Kidney (tissue), 14 donors: ENCODE data around the gene PLD4. TPM values are rescaled to one million over a fixed set of nuclear protein-coding genes. Genes with fewer than 3 reads are reported as not detected.

Experiments
- DNase-seq, 5 donors: peaks; one replicate each; pipeline ENCODE4 v3.0.0-alpha.2; 2013 to 2020
- FAIRE-seq: peaks from 2 replicates; lab custom pipeline; 2012; peaks lifted over from hg19 to GRCh38; lab: Jason Lieb, UNC
- H3K27ac ChIP-seq, 2 donors: one replicate each; pipeline ENCODE4 v1.7.0; 2013; ENCODE audit warnings: low read depth in 2 of 2, low read length in 2 of 2, inconsistent platforms in 1 of 2
- H3K27me3 ChIP-seq: one replicate; pipeline ENCODE4 v1.7.1; 2013; ENCODE audit warnings: low read length, inconsistent platforms; ENCODE audit not compliant: control insufficient read depth, insufficient read depth
- H3K36me3 ChIP-seq, 3 donors: one replicate each; pipeline versions ENCODE4 v1.7.0 to v1.7.1; 2013; ENCODE audit warnings: low read length in 3 of 3, control low read depth in 1 of 3, inconsistent platforms in 1 of 3; ENCODE audit not compliant: insufficient read depth in 3 of 3, control insufficient read depth in 2 of 3
- H3K4me1 ChIP-seq, 3 donors: one replicate each; pipeline versions ENCODE4 v1.7.0 to v1.7.1; 2013; ENCODE audit warnings: low read length in 3 of 3, inconsistent platforms in 1 of 3, low read depth in 1 of 3; ENCODE audit not compliant: control insufficient read depth in 2 of 3, insufficient read depth in 2 of 3
- H3K4me3 ChIP-seq, 3 donors: one replicate each; pipeline versions ENCODE4 v1.7.0 to v1.8.1; 2013; ENCODE audit warnings: low read length in 3 of 3, control low read depth in 1 of 3, inconsistent platforms in 1 of 3
- H3K9ac ChIP-seq, 3 donors: one replicate each; pipeline versions ENCODE4 v1.7.0 to v1.7.1; 2013; ENCODE audit warnings: low read length in 3 of 3, control low read depth in 1 of 3, inconsistent platforms in 1 of 3
- H3K9me3 ChIP-seq, 3 donors: one replicate each; pipeline versions ENCODE4 v1.7.0 to v1.7.1; 2013; ENCODE audit warnings: low read length in 3 of 3, control low read depth in 1 of 3, inconsistent platforms in 1 of 3; ENCODE audit not compliant: control insufficient read depth in 2 of 3, insufficient read depth in 1 of 3
- intact Hi-C: fragments of 100-400 bp; cut with DNase I; formaldehyde crosslinking; loops from one replicate; pipeline ENCODE4 v1.11.1; 2022
- polyA plus RNA-seq: library from polyadenylated mRNA; stranded (reverse); fragments of 350-450 nt; fragmentation: Illumina TruSeq; extraction: RNeasy Lipid Tissue Mini Kit (QIAGEN cat#74804); gene quantifications from one replicate; pipeline ENCODE4 v1.2.3, GENCODE V29; 2014; ENCODE audit warnings: low read depth, low replicate concordance; ENCODE audit not compliant: insufficient read depth
- total RNA-seq: library from RNA; stranded (reverse); fragmentation: NEBNext Ultra II Directional; extraction: Animal tissue kit (Norgen Biotek cat#: 25700); gene quantifications from one replicate; pipeline ENCODE4 v1.2.1, GENCODE V29; 2021
- TF ChIP-seq, protein P1 (sequence below): IDR thresholded peaks from 3 replicates; pipeline ENCODE4 v1.5.1; 2012; ENCODE audit warnings: mild to moderate bottlenecking, moderate library complexity, borderline replicate concordance; ENCODE audit not compliant: insufficient read depth; ENCODE audit errors: extremely low read depth
- donor health status: control.
- donor health status: control.
- donor health status: control.
- donor health status: control.
- donor health status: control.
- donor health status: DM: yes; HTN: yes; CAD: no.
- donor health status: Normal renal cell carcinoma (clear cell type).

The PLD4 gene
- total and polyA plus RNA-seq, 2 donors from 2014 or later: 3.2 TPM; not detected in 1

DNA sequence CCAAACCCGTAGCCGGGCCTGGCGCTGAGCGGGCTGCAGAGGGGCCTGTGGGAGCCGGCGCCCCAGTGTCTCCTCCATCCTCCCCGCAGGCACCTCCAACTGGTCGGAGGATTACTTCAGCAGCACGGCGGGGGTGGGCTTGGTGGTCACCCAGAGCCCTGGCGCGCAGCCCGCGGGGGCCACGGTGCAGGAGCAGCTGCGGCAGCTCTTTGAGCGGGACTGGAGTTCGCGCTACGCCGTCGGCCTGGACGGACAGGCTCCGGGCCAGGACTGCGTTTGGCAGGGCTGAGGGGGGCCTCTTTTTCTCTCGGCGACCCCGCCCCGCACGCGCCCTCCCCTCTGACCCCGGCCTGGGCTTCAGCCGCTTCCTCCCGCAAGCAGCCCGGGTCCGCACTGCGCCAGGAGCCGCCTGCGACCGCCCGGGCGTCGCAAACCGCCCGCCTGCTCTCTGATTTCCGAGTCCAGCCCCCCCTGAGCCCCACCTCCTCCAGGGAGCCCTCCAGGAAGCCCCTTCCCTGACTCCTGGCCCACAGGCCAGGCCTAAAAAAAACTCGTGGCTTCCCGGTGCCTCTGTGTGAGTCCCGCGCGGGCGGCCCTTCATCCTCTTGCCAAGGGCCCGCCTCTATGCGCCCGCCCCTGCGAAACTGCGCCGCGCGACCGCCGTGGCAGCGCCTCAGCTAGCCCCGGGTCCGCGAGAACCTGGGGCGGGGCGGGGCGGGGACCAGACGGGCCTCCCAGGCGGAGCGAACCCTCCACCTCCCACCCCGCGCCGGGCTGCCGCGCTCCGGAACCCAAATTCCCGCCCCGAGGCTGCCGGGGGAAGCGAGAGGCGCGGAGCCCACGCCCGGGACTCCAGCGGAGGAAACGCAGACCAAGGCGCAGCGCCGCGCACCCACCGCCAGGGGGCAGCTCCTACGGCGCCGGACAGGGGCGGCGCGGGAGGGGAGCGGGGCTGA lies 8.3 kb downstream of the PLD4 start:
- intact Hi-C loops: no loop called here
- Histone ChIP-seq H3K27me3 (no peaks in the 10 kb centered on the region), H3K4me1 (peaks cover 0 to 2% (median 0%) of the 10 kb centered on the region in 3 donors), H3K27ac (no peak overlapping the region), H3K9ac (no peak overlapping the region), H3K4me3 (peak overlapping the region in 1 of 3 donors; percentile 25), H3K36me3 (no peaks in the 10 kb centered on the region), H3K9me3 (no peaks in the 10 kb centered on the region)
- DNase-seq: peak; percentile 86 to 96 (median 90)
- TF ChIP-seq, protein P1, sequence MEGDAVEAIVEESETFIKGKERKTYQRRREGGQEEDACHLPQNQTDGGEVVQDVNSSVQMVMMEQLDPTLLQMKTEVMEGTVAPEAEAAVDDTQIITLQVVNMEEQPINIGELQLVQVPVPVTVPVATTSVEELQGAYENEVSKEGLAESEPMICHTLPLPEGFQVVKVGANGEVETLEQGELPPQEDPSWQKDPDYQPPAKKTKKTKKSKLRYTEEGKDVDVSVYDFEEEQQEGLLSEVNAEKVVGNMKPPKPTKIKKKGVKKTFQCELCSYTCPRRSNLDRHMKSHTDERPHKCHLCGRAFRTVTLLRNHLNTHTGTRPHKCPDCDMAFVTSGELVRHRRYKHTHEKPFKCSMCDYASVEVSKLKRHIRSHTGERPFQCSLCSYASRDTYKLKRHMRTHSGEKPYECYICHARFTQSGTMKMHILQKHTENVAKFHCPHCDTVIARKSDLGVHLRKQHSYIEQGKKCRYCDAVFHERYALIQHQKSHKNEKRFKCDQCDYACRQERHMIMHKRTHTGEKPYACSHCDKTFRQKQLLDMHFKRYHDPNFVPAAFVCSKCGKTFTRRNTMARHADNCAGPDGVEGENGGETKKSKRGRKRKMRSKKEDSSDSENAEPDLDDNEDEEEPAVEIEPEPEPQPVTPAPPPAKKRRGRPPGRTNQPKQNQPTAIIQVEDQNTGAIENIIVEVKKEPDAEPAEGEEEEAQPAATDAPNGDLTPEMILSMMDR: peak; percentile 87
- no peak for FAIRE-seq

DNA sequence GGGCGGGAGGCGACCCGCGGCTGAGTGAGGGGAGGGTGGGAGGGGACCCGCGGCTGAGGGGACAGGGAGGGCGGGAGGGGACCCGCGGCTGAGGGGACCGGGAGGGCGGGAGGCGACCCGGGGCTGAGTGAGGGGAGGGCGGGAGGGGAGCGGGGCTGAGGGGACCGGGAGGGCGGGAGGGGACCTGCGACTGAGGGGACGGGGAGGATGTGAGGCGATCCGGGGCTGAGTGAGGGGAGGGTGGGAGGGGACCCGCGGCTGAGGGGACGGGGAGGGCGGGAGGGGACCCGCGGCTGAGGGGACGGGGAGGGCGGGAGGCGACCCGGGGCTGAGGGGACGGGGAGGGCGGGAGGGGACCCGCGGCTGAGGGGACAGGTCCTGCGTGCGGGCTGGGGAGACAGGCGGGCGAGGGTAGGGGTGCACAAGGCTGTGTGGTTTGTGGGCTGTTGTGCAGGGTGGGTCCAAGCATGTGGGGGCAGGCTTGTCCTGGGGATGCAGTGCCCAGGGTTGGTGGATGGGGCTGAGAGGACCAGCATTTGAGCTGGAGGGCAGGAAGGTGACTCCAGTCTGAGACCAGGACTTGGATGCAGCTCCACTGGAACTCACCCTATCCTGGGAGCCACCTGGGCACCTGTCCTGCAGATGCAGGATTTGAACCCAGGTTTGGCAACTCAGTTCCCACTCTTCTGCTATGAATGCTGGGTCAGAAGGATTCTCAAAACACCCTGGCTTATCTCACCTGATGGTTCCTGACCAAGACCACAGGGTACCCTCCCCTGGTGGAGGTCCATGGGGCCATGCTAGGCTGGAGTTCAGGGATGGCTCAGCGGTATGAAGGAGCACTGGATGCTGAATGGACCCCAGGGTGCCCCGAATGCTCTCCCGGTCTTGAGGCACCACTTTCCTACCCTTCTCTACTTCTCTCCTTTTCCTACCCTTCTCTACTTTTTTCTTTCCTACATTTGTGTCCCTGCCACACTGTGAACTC lies 9.4 kb downstream of the PLD4 start:
- TF ChIP-seq, protein P1: no peak
- intact Hi-C loops: no loop called here
- Histone ChIP-seq H3K4me1 (peaks cover 0 to 2% (median 0%) of the 10 kb centered on the region in 3 donors), H3K27me3 (no peaks in the 10 kb centered on the region), H3K9ac (no peak overlapping the region), H3K27ac (no peak overlapping the region), H3K36me3 (no peaks in the 10 kb centered on the region), H3K9me3 (no peaks in the 10 kb centered on the region), H3K4me3 (no peak overlapping the region)
- peak in 1 of 5 donors; percentile 77 for DNase-seq
- no peak for FAIRE-seq

DNA sequence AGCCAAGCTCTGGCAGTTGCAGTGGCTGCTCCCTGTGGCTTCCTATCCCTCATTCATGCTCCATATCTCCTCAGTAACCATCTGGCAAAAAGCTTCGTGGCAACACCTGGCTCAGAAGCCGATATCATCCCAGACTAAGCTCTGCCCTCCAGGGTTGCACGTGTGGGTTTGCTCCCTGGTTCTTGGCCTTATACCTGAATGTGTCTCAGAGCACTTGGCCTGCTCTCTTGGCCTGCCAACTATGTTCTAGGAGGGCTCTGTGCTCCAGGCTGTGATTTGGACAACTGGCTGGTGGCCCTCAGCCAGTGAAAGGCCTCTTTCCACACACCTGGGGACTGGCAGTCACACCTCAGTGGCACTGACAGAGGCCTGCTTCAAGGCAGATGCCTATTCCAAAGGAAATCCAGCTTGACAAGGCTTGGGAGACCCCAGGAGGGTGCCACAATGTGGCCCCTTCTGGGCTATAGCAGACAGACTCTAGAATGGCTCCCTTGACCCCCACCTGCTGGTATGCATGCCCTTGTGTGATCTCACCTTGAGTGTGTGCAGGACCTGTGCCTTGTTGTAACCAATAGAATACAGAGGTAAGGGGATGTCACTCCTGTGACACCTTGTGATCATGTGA lies 10.5 kb downstream of the PLD4 start:
- Histone ChIP-seq H3K36me3 (no peaks in the 10 kb centered on the region), H3K4me1 (peaks cover 0 to 2% (median 0%) of the 10 kb centered on the region in 3 donors), H3K9me3 (no peaks in the 10 kb centered on the region), H3K27ac (no peak overlapping the region), H3K9ac (no peak overlapping the region), H3K4me3 (no peak overlapping the region), H3K27me3 (no peaks in the 10 kb centered on the region)
- TF ChIP-seq, protein P1: no peak
- FAIRE-seq (no peak), DNase-seq (peak in 1 of 5 donors; percentile 26)
- intact Hi-C loops: no loop called here
